GM12873 (cell line): ENCODE data around the gene FGF18.
A peak's percentile ranks its signal among the peaks of the same experiment; 100 is the strongest.

Experiments used
- TF ChIP-seq, protein P1 (sequence below): IDR thresholded peaks from 2 replicates; pipeline ENCODE4 v1.5.1; 2012; ENCODE audit warnings: low read depth, mild to moderate bottlenecking, moderate library complexity, low read length, control low read depth; ENCODE audit not compliant: insufficient read depth; ENCODE audit errors: missing control alignments

FGF18 gene

DNA sequence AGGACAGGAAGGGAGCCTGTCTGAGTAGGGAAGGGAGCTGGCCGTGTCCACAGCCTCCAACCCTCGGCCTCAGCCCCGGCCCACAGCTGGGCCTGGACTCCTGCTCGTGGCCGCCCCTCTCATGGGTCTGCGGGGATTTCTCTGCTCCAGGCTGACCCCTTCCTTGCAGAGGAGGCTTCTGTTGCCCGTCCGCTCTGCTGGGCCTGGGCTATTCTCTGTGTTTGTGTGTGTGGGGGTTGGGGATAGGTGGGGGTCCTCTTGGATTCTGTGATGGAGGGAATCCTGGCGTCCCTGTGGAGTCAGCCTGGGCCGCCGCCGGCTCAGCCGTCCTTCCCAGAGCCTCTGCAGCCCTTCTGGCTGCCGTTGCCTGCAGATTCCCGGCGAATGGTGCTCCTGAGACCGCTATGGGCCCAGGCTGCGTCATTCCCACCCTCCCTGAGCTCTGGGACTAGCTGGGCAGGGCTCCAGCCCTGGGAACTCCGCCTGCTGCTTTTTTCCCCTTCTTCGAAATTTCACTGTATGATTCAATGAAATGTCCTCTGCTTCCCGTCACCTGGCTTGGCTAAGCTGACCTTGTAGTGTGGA is 64.2 kb downstream of the FGF18 start:
- TF ChIP-seq, protein P1, sequence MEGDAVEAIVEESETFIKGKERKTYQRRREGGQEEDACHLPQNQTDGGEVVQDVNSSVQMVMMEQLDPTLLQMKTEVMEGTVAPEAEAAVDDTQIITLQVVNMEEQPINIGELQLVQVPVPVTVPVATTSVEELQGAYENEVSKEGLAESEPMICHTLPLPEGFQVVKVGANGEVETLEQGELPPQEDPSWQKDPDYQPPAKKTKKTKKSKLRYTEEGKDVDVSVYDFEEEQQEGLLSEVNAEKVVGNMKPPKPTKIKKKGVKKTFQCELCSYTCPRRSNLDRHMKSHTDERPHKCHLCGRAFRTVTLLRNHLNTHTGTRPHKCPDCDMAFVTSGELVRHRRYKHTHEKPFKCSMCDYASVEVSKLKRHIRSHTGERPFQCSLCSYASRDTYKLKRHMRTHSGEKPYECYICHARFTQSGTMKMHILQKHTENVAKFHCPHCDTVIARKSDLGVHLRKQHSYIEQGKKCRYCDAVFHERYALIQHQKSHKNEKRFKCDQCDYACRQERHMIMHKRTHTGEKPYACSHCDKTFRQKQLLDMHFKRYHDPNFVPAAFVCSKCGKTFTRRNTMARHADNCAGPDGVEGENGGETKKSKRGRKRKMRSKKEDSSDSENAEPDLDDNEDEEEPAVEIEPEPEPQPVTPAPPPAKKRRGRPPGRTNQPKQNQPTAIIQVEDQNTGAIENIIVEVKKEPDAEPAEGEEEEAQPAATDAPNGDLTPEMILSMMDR = no peak

DNA sequence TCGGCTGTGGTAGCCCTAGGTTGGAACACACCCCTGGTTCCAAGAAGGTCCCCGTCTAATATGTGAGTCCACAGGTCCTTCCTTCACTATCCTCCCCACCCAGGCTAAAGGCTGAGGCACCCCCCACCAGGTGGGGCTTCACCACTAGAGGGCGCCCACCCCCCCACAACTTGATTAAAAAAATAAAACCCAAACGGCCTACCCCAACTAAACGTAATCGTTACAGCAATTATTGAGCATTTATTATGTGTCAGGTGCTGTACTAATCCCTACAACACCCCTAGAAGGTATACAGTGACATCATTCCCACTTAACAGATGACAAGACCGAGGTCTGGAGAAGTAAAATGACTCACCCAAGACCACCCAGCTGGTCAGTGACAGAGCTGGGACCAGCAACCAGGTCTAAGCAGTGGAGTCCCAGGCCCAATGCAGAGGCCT is 65.0 kb downstream of the FGF18 start:
- TF ChIP-seq, protein P1 = peak; percentile 76

DNA sequence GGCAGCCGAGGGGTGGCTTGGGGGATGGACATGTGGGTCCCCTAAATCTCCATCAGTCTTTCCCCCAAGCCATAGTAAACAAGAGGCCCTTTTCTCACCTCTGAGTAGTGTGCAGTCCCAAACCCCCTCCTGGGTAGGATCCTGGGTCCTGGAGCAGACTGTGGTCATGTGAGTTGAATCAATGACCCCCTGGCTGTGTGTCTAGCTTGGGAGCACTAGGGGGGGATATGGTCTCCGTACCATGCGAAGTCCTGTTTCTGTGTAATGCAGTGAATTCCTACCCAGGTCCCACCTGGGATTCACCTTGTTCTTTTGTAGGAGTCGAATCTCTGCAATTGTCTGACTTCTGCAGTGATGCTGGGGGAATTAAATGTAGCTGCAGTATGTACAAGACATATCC is 66.2 kb downstream of the FGF18 start:
- TF ChIP-seq, protein P1 = no peak

DNA sequence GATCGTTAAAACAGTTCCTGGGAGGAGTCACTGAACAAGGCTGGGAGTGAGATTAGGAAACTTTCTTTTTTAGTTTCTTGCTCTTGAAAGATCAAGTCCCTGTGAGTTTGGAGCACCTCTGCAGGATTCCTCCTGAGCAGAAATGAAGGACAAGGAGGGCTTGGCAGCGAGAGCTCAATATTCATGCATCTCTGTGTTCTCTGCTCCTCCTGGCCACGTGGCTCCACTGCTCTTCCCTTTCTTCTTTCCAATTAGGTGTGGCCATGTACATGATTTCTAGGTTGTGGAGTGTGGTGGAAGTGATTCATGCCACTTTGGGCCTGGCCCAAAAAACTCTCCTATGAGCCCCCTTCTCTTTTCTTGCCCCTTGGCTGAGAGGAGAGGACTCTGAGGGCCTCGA is 67.2 kb downstream of the FGF18 start:
- TF ChIP-seq, protein P1 = no peak

DNA sequence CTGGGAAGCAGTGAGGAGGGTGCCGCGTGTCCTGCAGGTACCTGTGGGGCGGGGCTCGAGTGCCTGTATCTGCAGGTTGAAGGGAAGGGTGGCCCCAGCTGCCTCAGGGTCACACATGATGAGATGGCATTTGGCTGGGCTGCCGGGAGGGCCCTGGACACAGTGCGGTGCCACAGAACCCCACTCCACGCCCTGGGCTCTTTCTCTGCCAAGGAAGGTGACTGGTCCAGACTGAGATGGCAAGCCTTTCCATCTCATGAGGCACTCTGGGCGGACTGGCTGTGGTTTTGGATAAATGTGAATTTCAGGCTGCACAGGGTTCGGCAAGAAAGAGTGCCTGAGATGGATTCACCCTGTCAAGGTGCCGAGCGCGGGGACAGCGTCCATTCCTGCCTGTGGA is 69.4 kb downstream of the FGF18 start:
- TF ChIP-seq, protein P1 = no peak

DNA sequence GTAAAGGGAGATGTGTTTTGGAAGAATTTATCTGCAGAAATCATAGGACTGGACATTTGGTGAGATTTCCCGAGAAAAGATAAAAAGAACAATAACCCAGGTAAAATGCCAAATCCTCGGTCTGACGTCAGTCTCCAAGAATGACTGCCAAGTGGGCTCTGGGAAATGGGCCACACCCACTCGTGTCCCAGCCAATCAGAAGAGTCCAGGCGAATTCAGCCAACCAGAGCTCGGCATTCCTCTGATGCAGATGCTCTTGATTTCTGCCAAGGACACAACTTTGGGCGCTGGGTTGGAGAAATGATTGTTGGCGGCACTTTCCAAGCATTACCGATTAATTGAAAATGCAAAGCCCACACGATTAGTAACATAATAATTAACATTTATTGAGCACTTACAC is 73.3 kb downstream of the FGF18 start:
- TF ChIP-seq, protein P1 = no peak

DNA sequence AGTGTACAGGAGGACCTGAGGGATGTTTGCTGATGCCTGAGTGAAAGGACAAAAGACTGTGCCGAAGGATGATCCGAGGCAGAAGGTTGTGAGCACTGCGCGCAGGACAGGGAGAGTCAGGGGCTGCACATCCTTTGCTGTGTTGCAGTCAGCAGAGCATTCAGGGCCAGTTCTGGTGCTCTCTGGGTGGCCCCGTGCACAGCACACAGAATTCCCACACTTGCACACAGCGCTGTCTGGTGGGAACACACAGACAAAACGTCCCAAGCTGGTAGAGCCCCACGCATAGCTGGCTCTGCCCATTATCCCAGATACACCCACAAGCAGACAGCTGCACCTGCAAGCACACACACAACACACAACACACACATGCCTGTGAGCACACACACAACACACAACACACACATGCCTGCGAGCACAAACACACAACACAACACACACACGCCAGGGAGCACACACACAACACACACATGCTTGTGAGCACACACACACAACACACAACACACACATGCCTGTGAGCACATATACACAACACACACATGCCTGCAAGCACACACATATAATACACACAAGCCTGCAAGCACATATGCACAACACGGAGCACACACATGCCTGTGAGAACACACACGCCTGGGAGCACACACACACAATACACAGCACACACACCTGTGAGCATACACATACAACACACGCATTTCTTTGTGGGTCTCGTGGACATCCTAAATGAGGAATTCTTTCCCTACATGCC is 74.4 kb downstream of the FGF18 start:
- TF ChIP-seq, protein P1 = no peak
